GM12878 (cell line): ENCODE results near the gene SP110. TPM values are rescaled to one million over a fixed set of nuclear protein-coding genes. Genes with fewer than 3 reads are reported as not detected.

Experiments
- ATAC-seq: fragments of 200-7000 bp; cut with Tn5 transposase; 3 replicates; pipeline ENCODE4 v1.9.1; 2020; ENCODE audit warnings: mild to moderate bottlenecking, moderate library complexity
- BruUV-seq: library from RNA; stranded (reverse); fragments of 400-500 nt; replicated peaks from 2 replicates; lab custom pipeline; 2021; lab: Mats Ljungman, UMichigan
- CTCF ChIA-PET: fragments of 300-600 bp; sonication (Branson Sonifier 250); formaldehyde crosslinking; extraction: SDS; loops from one replicate; lab custom pipeline; 2021; ENCODE audit warnings: inconsistent platforms; lab: Yijun Ruan, JAX
- POLR2A ChIA-PET: fragments of 350-600 bp; formaldehyde crosslinking; extraction: SDS; loops from one replicate; lab custom pipeline; 2021; ENCODE audit warnings: inconsistent platforms; lab: Charles Lee
- RAD21 ChIA-PET: fragments of 300-600 bp; sonication (Branson Sonifier 250); formaldehyde crosslinking; loops from one replicate; lab custom pipeline; 2023; ENCODE audit warnings: antibody characterized with exemption; ENCODE audit not compliant: unreplicated experiment; lab: Charles Lee
- SMC1A ChIA-PET: fragments of 300-600 bp; sonication (Branson Sonifier 250); formaldehyde crosslinking; loops from one replicate; lab custom pipeline; 2023; ENCODE audit not compliant: unreplicated experiment, uncharacterized antibody; lab: Charles Lee
- DNase-seq: peaks from one replicate; pipeline ENCODE4 v3.0.0-alpha.2; 2011; ENCODE audit warnings: low read depth, low spot score
- FAIRE-seq: peaks from 3 replicates; lab custom pipeline; 2011; peaks lifted over from hg19 to GRCh38; lab: Jason Lieb, UNC
- H2AFZ ChIP-seq: 2 replicates; pipeline ENCODE4 v1.6.0; 2011; ENCODE audit warnings: low read depth, low read length, control low read depth; ENCODE audit not compliant: control insufficient read depth
- H3K27ac ChIP-seq: 2 replicates; pipeline ENCODE4 v1.5.1; 2011; ENCODE audit warnings: control low read depth; ENCODE audit not compliant: control insufficient read depth, insufficient read depth
- H3K27me3 ChIP-seq, 2 experiments: replicated peaks in 1 of 2; 2 replicates each; pipeline versions ENCODE4 v1.6.0 to v1.6.1; 2011; ENCODE audit warnings: low read length in 1 of 2; ENCODE audit not compliant: control insufficient read depth in 2 of 2, insufficient read depth in 2 of 2
- H3K36me3 ChIP-seq, 2 experiments: 2 replicates each; pipeline ENCODE4 v1.5.1; 2011; ENCODE audit warnings: low read length in 1 of 2; ENCODE audit not compliant: control insufficient read depth in 2 of 2, insufficient read depth in 2 of 2
- H3K4me1 ChIP-seq: 2 replicates; pipeline ENCODE4 v1.6.1; 2011; ENCODE audit warnings: mild to moderate bottlenecking, low read length, moderate library complexity, mixed read lengths; ENCODE audit not compliant: control insufficient read depth, insufficient read depth
- H3K4me2 ChIP-seq: 2 replicates; pipeline ENCODE4 v1.6.0; 2011; ENCODE audit warnings: control low read depth; ENCODE audit not compliant: control insufficient read depth, insufficient read depth
- H3K4me3 ChIP-seq: fragments of 200-600 bp; sonication (generic); 2 replicates; pipeline ENCODE4 v1.5.1; 2016
- H3K79me2 ChIP-seq: 2 replicates; pipeline ENCODE4 v1.6.0; 2011; ENCODE audit warnings: low read length; ENCODE audit not compliant: control insufficient read depth, insufficient read depth
- H3K9ac ChIP-seq: 2 replicates; pipeline ENCODE4 v1.8.0; 2011; ENCODE audit warnings: low read length, control low read depth, mixed read lengths; ENCODE audit not compliant: control insufficient read depth, insufficient read depth
- H3K9me3 ChIP-seq: replicated peaks from 3 replicates; pipeline ENCODE4 v1.5.1; 2011; ENCODE audit warnings: mild to moderate bottlenecking, low read length; ENCODE audit not compliant: control insufficient read depth, insufficient read depth
- H4K20me1 ChIP-seq: 2 replicates; pipeline ENCODE4 v1.6.0; 2011; ENCODE audit not compliant: control insufficient read depth, insufficient read depth
- CBX3 ChIP-seq: fragments of 200-600 bp; sonication (generic); IDR thresholded peaks from 2 replicates; pipeline ENCODE4 v1.6.1; 2016; ENCODE audit warnings: low read depth, borderline replicate concordance
- MLLT1 ChIP-seq: fragments of 450-650 bp; IDR thresholded peaks from 2 replicates; pipeline ENCODE4 v1.6.1; 2016; ENCODE audit warnings: mild to moderate bottlenecking
- WGBS: methylation state at CpG from one replicate; pipeline ENCODE4 v1.1.6; 2016; ENCODE audit warnings: low lambda C conversion rate; ENCODE audit not compliant: insufficient replicate concordance, insufficient coverage; ENCODE audit errors: missing lambda C conversion rate; 5-methylcytosine and 5-hydroxymethylcytosine counted together
- in situ Hi-C: fragments of 300-500 bp; cut with MboI; formaldehyde crosslinking; loops from 9 replicates; pipeline ENCODE4 v1.14.3; 2018; ENCODE audit warnings: mixed read lengths
- intact Hi-C: fragments of 100-400 bp; cut with micrococcal nuclease; formaldehyde crosslinking; loops from one replicate; pipeline ENCODE4 v1.14.2; 2022; ENCODE audit not compliant: unreplicated experiment
- polyA plus RNA-seq, 11 experiments: library from polyadenylated mRNA; depleted of rRNA in 4 of 11; unstranded in 6 of 11; stranded (reverse) in 5 of 11; fragments of >200 nt; fragmentation: Nextera tagmentation in 4 of 11; fragmentation: Illumina TruSeq in 1 of 11; extraction: Ambion mirVana in 4 of 11; extraction: Trizol in 1 of 11; gene quantifications; 1 replicate in 1 of 11; 2 replicates in 10 of 11; pipeline versions ENCODE4 v1.2.1 to v1.2.3, GENCODE V29; 2011 to 2016; ENCODE audit warnings: inconsistent platforms in 2 of 11, missing spikeins in 2 of 11, low read depth in 1 of 11
- total RNA-seq, 4 experiments: library from RNA; depleted of rRNA in 3 of 4; stranded (reverse); fragments of >200 nt in 3 of 4; fragmentation: Illumina TruSeq in 1 of 4; extraction: Trizol in 1 of 4; gene quantifications; 2 replicates each; pipeline versions ENCODE4 v1.2.1 to v1.2.3, GENCODE V29; 2013 to 2021

The SP110 gene
- total and polyA plus RNA-seq, 10 of the 15 experiments (the other 5 are each of a cell fraction or from before 2014, with no cell fraction given): 81.2 to 149 (median 100) TPM

- H3K4me2 ChIP-seq: no peak overlapping the region
- ChIA-PET POLR2A (no interaction called here), RAD21 (interaction anchor here (1.0 to 2.8 kb wide), 5 partner anchors 11 to 376 kb away, joined by 3 to 16 read pairs (median 9); no protein-coding TSS in a partner anchor), SMC1A (interaction anchor here (0.7 to 4.4 kb wide), 11 partner anchors 9 to 455 kb away, joined by 3 to 32 read pairs (median 4); partner anchors contain the start of gene SLC16A14), CTCF (interaction anchor here (0.6 to 6.2 kb wide), 18 partner anchors 8 to 640 kb away, joined by 3 to 65 read pairs (median 3); partner anchors contain the start of gene SLC16A14)
- ATAC-seq (no peak), FAIRE-seq (no peak), DNase-seq (no peak)
- no peak overlapping the region for H2AFZ ChIP-seq
- H3K27me3 ChIP-seq: no peaks in the 10 kb centered on the region
- H3K9me3 ChIP-seq: no peaks in the 10 kb centered on the region
- no peak overlapping the region for H3K27ac ChIP-seq
- no peaks in the 10 kb centered on the region for H3K36me3 ChIP-seq
- no peaks in the 10 kb centered on the region for H3K4me1 ChIP-seq
- H4K20me1 ChIP-seq: no peaks in the 10 kb centered on the region
- in situ Hi-C loops (loop anchor here (25.0 kb wide), 1 partner anchor 371 kb away; no protein-coding TSS in a partner anchor), intact Hi-C loops (no loop called here)
- H3K9ac ChIP-seq: no peak overlapping the region
- BruUV-seq: no TSS peak
- WGBS: 63% methylated on average over 5 of the region's 5 CpGs
- TF ChIP-seq CBX3 (no peak), MLLT1 (no peak)
- H3K4me3 ChIP-seq: no peak overlapping the region
- H3K79me2 ChIP-seq: no peaks in the 10 kb centered on the region
Measured at GRCh38 chr2:230158468-230158867, 61.3 kb downstream of the SP110 start.
